Measurements from ENCODE around the gene OR52M1. TPM values are rescaled to one million over a fixed set of nuclear protein-coding genes. Genes with fewer than 3 reads are reported as not detected.

The OR52M1 gene
- total and polyA plus RNA-seq, 2 of the 13 experiments (the other 11 are each of a cell fraction or from before 2014, with no cell fraction given): not detected

- TF ChIP-seq, protein P1, sequence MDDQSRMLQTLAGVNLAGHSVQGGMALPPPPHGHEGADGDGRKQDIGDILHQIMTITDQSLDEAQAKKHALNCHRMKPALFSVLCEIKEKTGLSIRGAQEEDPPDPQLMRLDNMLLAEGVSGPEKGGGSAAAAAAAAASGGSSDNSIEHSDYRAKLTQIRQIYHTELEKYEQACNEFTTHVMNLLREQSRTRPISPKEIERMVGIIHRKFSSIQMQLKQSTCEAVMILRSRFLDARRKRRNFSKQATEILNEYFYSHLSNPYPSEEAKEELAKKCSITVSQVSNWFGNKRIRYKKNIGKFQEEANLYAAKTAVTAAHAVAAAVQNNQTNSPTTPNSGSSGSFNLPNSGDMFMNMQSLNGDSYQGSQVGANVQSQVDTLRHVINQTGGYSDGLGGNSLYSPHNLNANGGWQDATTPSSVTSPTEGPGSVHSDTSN (CRISPR knock-in tag; IDR thresholded peaks at IDR 0.05; ENCODE audit: borderline replicate concordance): no peak
- TF ChIP-seq ZNF670 (CRISPR knock-in tag; IDR thresholded peaks at IDR 0.05; ENCODE audit: borderline replicate concordance) (no peak), ZNF83 (CRISPR knock-in tag; IDR thresholded peaks at IDR 0.05; ENCODE audit: borderline replicate concordance) (no peak)
These were observed 36.5 kb downstream of the OR52M1 start, which contains the start of gene OR52I2 (continued) for GRCh38 chr11:4581443-4581842.

DNA sequence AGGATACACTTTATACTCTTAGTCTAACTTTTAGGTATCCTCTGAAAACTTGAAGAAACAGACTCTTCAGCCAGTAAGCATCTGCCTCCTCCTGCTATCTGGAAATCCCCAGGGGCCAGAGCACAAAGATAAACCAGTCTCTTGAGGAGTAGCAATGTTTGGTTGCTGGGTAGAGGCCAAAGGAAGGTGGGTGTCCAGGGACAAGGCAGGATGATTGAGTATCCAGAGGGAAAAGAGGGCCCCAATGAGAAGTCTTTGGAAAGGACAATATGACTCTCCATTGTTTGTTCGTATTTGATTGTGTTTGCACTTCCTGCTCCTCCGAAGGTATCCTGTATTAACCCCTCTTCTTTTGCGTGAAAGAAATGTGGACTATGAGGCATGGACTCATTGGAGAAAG, 44.0 kb downstream of the OR52M1 start:
- Histone ChIP-seq H3K9ac (ENCODE audit: insufficient read depth, low read depth, low read length) (no peak overlapping the region), H3K36me3 (replicated peaks in 1 of 2; ENCODE audit: control insufficient read depth in 1 of 2, insufficient read depth in 2 of 2, low read length in 2 of 2) (no peaks in the 10 kb centered on the region), H3K27me3 (ENCODE audit: control insufficient read depth in 1 of 2, insufficient read depth in 2 of 2, low read length in 2 of 2) (no peaks in the 10 kb centered on the region), H4K20me1 (ENCODE audit: insufficient read depth, low read length) (no peaks in the 10 kb centered on the region), H3K4me2 (ENCODE audit: low read depth, low read length) (no peak overlapping the region), H3K27ac (ENCODE audit: extremely low read length, insufficient read depth, low read length) (no peak overlapping the region), H3K4me1 (ENCODE audit: insufficient read depth, low read length) (no peaks in the 10 kb centered on the region), H3K79me2 (ENCODE audit: insufficient read depth, low read length) (no peaks in the 10 kb centered on the region), H3K4me3 (replicated peaks in 1 of 3; ENCODE audit: insufficient read depth in 1 of 3, low read depth in 2 of 3, low read length in 3 of 3) (no peak overlapping the region), H3K9me3 (ENCODE audit: low read length) (no peaks in the 10 kb centered on the region), H2AFZ (ENCODE audit: low read length) (no peak overlapping the region)
- ATAC-seq (no peak), DNase-seq (ENCODE audit: low spot score) (no peak), FAIRE-seq (no peak)
- ChIA-PET CTCF (ENCODE audit: low intra/inter-chr PET ratio, low total read pairs) (no interaction called here), POLR2A (no interaction called here)
- 2% methylated on average over 3 of the region's 3 CpGs for WGBS (ENCODE audit: low lambda C conversion rate)
- BruUV-seq (replicated peaks): no TSS peak
- in situ Hi-C loops (cut with HindIII; ENCODE audit: extremely low pct_ligation_motif_present, low pct_unique_long_range_greater_than_20kb): no loop called here
- intact Hi-C loops (cut with micrococcal nuclease; ENCODE audit: unreplicated experiment): no loop called here
- TF ChIP-seq, protein P2, sequence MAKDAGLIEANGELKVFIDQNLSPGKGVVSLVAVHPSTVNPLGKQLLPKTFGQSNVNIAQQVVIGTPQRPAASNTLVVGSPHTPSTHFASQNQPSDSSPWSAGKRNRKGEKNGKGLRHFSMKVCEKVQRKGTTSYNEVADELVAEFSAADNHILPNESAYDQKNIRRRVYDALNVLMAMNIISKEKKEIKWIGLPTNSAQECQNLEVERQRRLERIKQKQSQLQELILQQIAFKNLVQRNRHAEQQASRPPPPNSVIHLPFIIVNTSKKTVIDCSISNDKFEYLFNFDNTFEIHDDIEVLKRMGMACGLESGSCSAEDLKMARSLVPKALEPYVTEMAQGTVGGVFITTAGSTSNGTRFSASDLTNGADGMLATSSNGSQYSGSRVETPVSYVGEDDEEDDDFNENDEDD (CRISPR knock-in tag; IDR thresholded peaks at IDR 0.05; ENCODE audit: borderline replicate concordance): no peak
- TF ChIP-seq JUN (CRISPR knock-in tag; IDR thresholded peaks at IDR 0.05) (no peak), ATF7-NPFF (CRISPR knock-in tag; IDR thresholded peaks at IDR 0.05; ENCODE audit: low read depth) (no peak), REST (IDR thresholded peaks at IDR 0.05; ENCODE audit: borderline replicate concordance in 1 of 2, low read depth in 1 of 2, low read length in 2 of 2) (no peak), RBAK (CRISPR knock-in tag; IDR thresholded peaks at IDR 0.05) (no peak), ZNF567 (CRISPR knock-in tag; IDR thresholded peaks at IDR 0.05; ENCODE audit: borderline replicate concordance) (no peak), SNAPC2 (CRISPR knock-in tag; IDR thresholded peaks at IDR 0.05) (no peak), ZSCAN25 (CRISPR knock-in tag; IDR thresholded peaks at IDR 0.05) (no peak), PCBP1 (IDR thresholded peaks at IDR 0.05; ENCODE audit: borderline replicate concordance, low read depth, low read length) (no peak), ZNF557 (CRISPR knock-in tag; IDR thresholded peaks at IDR 0.05) (no peak), HOXA5 (CRISPR knock-in tag; IDR thresholded peaks at IDR 0.05) (no peak), ZNF577 (CRISPR knock-in tag; IDR thresholded peaks at IDR 0.05; ENCODE audit: borderline replicate concordance, low read depth) (no peak), CC2D1A (CRISPR knock-in tag; IDR thresholded peaks at IDR 0.05) (no peak), ZNF256 (CRISPR knock-in tag; conservative IDR thresholded peaks at IDR 0.05) (no peak), ZNF644 (CRISPR knock-in tag; IDR thresholded peaks at IDR 0.05; ENCODE audit: low read depth) (no peak)

Data from HepG2 (cell line).